ENCODE measurements around the gene FMC1.

Gene FMC1

DNA sequence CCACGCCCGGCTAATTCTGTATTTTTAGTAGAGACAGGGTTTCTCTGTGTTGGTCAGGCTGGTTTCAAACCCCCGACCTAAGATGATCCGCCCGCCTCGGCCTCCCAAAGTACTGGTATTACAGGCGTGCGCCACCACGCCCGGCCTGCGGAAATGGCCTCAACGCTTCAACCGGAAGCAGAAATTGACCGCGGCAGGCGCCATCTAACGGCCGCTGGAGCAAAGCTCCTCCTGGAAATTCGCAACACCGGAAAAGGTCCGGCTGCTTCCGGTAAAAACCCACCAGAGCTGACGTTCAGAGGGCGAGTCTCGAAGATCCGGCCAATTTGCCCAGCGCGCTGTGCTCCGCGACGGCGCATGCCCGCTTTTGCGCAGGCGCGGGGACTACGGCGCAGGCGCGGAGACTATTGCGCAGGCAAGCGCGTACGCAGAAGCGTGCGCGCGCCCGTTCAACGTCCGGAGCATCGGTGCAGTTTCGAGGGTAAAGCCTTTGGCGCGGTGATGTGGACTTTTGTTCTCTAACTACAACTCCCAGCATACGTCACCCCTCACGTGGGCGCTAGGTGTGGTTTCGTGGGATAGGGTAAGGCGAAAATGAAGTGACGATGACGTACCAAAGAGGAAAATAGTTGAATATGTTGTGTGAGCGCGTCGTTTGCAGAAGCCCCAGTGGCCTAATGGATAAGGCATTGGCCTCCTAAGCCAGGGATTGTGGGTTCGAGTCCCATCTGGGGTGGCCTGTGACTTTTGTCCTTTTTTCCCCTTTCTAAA is 915 bp upstream of the FMC1 start:
- Histone ChIP-seq H4K20me1 (ENCODE audit: insufficient read depth, low read length) (no peaks in the 10 kb centered on the region), H3K9ac (ENCODE audit: low read depth, low read length) (peak overlapping the region; percentile 88), H3K36me3 (ENCODE audit: insufficient read depth, low read length) (peaks cover 7% of the 10 kb centered on the region), H3K4me2 (ENCODE audit: insufficient read depth, low read length) (peak overlapping the region; percentile 82), H3K79me2 (ENCODE audit: insufficient read depth, low read length) (peaks cover 33% of the 10 kb centered on the region), H3K4me1 (ENCODE audit: insufficient read depth, low read length) (peaks cover 26% of the 10 kb centered on the region), H3K27ac (ENCODE audit: low read length) (peak overlapping the region; percentile 95), H3K27me3 (ENCODE audit: insufficient read depth, low read length, poor library complexity) (no peaks in the 10 kb centered on the region), H2AFZ (ENCODE audit: low read depth, low read length) (peak overlapping the region; percentile 79), H3K9me3 (ENCODE audit: insufficient read depth, low read length, severe bottlenecking) (no peaks in the 10 kb centered on the region), H3K4me3 (ENCODE audit: low read depth in 1 of 2, low read length in 2 of 2) (peak overlapping the region; percentile 46 to 75; a peak in 3 of 4 replicates)
- peak; percentile 75 for TF ChIP-seq CTCF (IDR thresholded peaks at IDR 0.05; ENCODE audit: borderline replicate concordance, extremely low read depth, low read length, poor library complexity, severe bottlenecking)
- no peak for TF ChIP-seq EZH2 (IDR thresholded peaks at IDR 0.05; ENCODE audit: borderline replicate concordance, low read depth, low read length, severe bottlenecking)
- ATAC-seq (ENCODE audit: insufficient read depth, low read depth) (peak; percentile 79), DNase-seq (peak; percentile 99)

- H3K36me3 ChIP-seq (ENCODE audit: insufficient read depth, low read length), result peaks cover 10% of the 10 kb centered on the region
- DNase-seq (no peak), ATAC-seq (ENCODE audit: insufficient read depth, low read depth) (no peak)
- H3K79me2 ChIP-seq (ENCODE audit: insufficient read depth, low read length), result peaks cover 36% of the 10 kb centered on the region
- peak overlapping the region; percentile 82 for H3K4me2 ChIP-seq (ENCODE audit: insufficient read depth, low read length)
- peak overlapping the region; percentile 46 to 75 for H3K4me3 ChIP-seq (ENCODE audit: low read depth in 1 of 2, low read length in 2 of 2)
- peak overlapping the region; percentile 88 for H3K9ac ChIP-seq (ENCODE audit: low read depth, low read length)
- peaks cover 26% of the 10 kb centered on the region for H3K4me1 ChIP-seq (ENCODE audit: insufficient read depth, low read length)
- H4K20me1 ChIP-seq (ENCODE audit: insufficient read depth, low read length), result no peaks in the 10 kb centered on the region
- H2AFZ ChIP-seq (ENCODE audit: low read depth, low read length), result peak overlapping the region; percentile 79
- no peaks in the 10 kb centered on the region for H3K27me3 ChIP-seq (ENCODE audit: insufficient read depth, low read length, poor library complexity)
- H3K9me3 ChIP-seq (ENCODE audit: insufficient read depth, low read length, severe bottlenecking), result no peaks in the 10 kb centered on the region
- peak overlapping the region; percentile 95 for H3K27ac ChIP-seq (ENCODE audit: low read length)
- no peak for TF ChIP-seq CTCF (IDR thresholded peaks at IDR 0.05; ENCODE audit: borderline replicate concordance, extremely low read depth, low read length, poor library complexity, severe bottlenecking)
- TF ChIP-seq EZH2 (IDR thresholded peaks at IDR 0.05; ENCODE audit: borderline replicate concordance, low read depth, low read length, severe bottlenecking), result no peak
Observed at GRCh38 chr7:139340808-139341057, 404 bp upstream of the FMC1 start.

DNA sequence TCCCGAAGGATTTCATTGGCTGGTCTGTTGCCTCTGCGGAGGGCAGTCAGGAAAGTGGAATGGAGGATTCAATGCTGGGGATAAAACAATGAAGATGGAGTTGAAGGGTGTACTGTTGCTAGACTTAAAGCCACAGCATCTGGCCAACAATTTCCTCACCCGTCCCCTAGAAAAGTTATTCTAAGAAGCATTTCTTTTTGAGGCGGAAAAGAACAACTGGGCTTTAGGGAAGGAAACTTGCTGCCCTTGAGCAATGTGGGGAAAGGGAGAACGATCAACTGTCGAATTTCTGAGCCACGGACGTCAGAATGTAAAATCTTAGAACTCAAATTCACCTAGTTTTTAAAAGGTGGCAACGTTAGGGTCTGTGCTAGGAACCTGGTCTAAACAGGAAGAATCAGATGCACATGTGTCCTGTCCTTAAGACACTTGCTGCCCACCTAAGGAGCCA is 664 bp downstream of the FMC1 start:
- Histone ChIP-seq H3K4me1 (ENCODE audit: insufficient read depth, low read length) (peaks cover 26% of the 10 kb centered on the region), H3K27me3 (ENCODE audit: insufficient read depth, low read length, poor library complexity) (no peaks in the 10 kb centered on the region), H3K79me2 (ENCODE audit: insufficient read depth, low read length) (peaks cover 36% of the 10 kb centered on the region), H3K9ac (ENCODE audit: low read depth, low read length) (peak overlapping the region; percentile 88), H4K20me1 (ENCODE audit: insufficient read depth, low read length) (no peaks in the 10 kb centered on the region), H3K36me3 (ENCODE audit: insufficient read depth, low read length) (peaks cover 17% of the 10 kb centered on the region), H3K4me3 (ENCODE audit: low read depth in 1 of 2, low read length in 2 of 2) (peak overlapping the region; percentile 46 to 75), H3K9me3 (ENCODE audit: insufficient read depth, low read length, severe bottlenecking) (no peaks in the 10 kb centered on the region), H2AFZ (ENCODE audit: low read depth, low read length) (peak overlapping the region; percentile 79), H3K4me2 (ENCODE audit: insufficient read depth, low read length) (peak overlapping the region; percentile 82), H3K27ac (ENCODE audit: low read length) (peak overlapping the region; percentile 95)
- TF ChIP-seq EZH2 (IDR thresholded peaks at IDR 0.05; ENCODE audit: borderline replicate concordance, low read depth, low read length, severe bottlenecking) (no peak), CTCF (IDR thresholded peaks at IDR 0.05; ENCODE audit: borderline replicate concordance, extremely low read depth, low read length, poor library complexity, severe bottlenecking) (no peak)
- DNase-seq (no peak), ATAC-seq (ENCODE audit: insufficient read depth, low read depth) (no peak)
